Spleen (tissue), 11 donors: Measurements from ENCODE around the gene ISG20. TPM values are rescaled to one million over a fixed set of nuclear protein-coding genes. Genes with fewer than 3 reads are reported as not detected.

Experiments
- DNase-seq: peaks from one replicate; pipeline ENCODE4 v3.0.0-alpha.2; 2020
- H3K27ac ChIP-seq, 8 donors: fragments of 200-600 bp; sonication (generic) in 7 of 8; 1 replicate in 4 of 8; 2 replicates in 4 of 8; pipeline versions ENCODE4 v1.5.0 to v1.8.0; 2016 to 2021; ENCODE audit warnings: inconsistent platforms in 4 of 8, mild to moderate bottlenecking in 4 of 8, moderate library complexity in 1 of 8
- H3K27me3 ChIP-seq, 7 donors: fragments of 200-600 bp; sonication (generic) in 6 of 7; replicated peaks in 1 of 7; 1 replicate in 4 of 7; 2 replicates in 3 of 7; pipeline versions ENCODE4 v1.5.0 to v1.8.0; 2016 to 2021; ENCODE audit warnings: inconsistent platforms in 3 of 7, mild to moderate bottlenecking in 1 of 7
- H3K36me3 ChIP-seq, 6 donors: fragments of 200-600 bp; sonication (generic) in 5 of 6; 1 replicate in 4 of 6; 2 replicates in 2 of 6; pipeline versions ENCODE4 v1.5.0 to v1.8.0; 2016 to 2021; ENCODE audit warnings: inconsistent platforms in 2 of 6
- H3K4me1 ChIP-seq, 6 donors: fragments of 200-600 bp; sonication (generic) in 5 of 6; 1 replicate in 3 of 6; 2 replicates in 3 of 6; pipeline versions ENCODE4 v1.5.0 to v1.8.0; 2016 to 2021; ENCODE audit warnings: inconsistent platforms in 3 of 6
- H3K4me3 ChIP-seq, 8 donors: fragments of 200-600 bp; sonication (generic) in 7 of 8; 1 replicate in 4 of 8; 2 replicates in 4 of 8; pipeline versions ENCODE4 v1.5.0 to v1.8.0; 2016 to 2021; ENCODE audit warnings: inconsistent platforms in 4 of 8, mild to moderate bottlenecking in 4 of 8, moderate library complexity in 2 of 8
- H3K9me3 ChIP-seq, 8 donors: fragments of 200-600 bp; sonication (generic) in 7 of 8; 1 replicate in 4 of 8; 2 replicates in 4 of 8; pipeline versions ENCODE4 v1.5.0 to v1.8.0; 2016 to 2021; ENCODE audit warnings: inconsistent platforms in 4 of 8
- CTCF ChIP-seq, 11 experiments: fragments of 200-600 bp in 7 of 11; fragments of 450-650 bp in 4 of 11; sonication (generic) in 4 of 11; IDR thresholded peaks in 8 of 11; conservative IDR thresholded peaks in 3 of 11; 1 replicate in 7 of 11; 2 replicates in 4 of 11; pipeline versions ENCODE4 v1.4.0 to v1.8.0; 2016 to 2021; ENCODE audit warnings: antibody characterized with exemption in 11 of 11, inconsistent platforms in 4 of 11, mild to moderate bottlenecking in 1 of 11
- POLR2A ChIP-seq, 3 donors: fragments of 450-650 bp; IDR thresholded peaks; one replicate each; pipeline ENCODE4 v1.5.1; 2017; ENCODE audit warnings: antibody characterized with exemption in 3 of 3, mild to moderate bottlenecking in 1 of 3
- POLR2AphosphoS5 ChIP-seq, 3 donors: sonication (generic); formaldehyde crosslinking; IDR thresholded peaks; one replicate each; pipeline ENCODE4 v1.5.1; 2017; ENCODE audit warnings: antibody characterized with exemption in 3 of 3
- WGBS, 5 donors: extraction: QIAGEN DNeasy Blood & Tissue Kit in 3 of 5; methylation state at CpG; one replicate each; pipeline versions ENCODE4 v1.1.5 to v1.1.7; 2013 to 2018; 5-methylcytosine and 5-hydroxymethylcytosine counted together
- intact Hi-C: fragments of 100-400 bp; cut with DNase I; formaldehyde crosslinking; loops from one replicate; pipeline ENCODE4 v1.15.0; 2023; ENCODE audit warnings: low total_unique reads
- microRNA-seq, 3 donors: library from miRNA; unstranded; fragments of <30 nt; microRNA quantifications; one replicate each; pipeline versions ENCODE4 to v1.1.0, GENCODE V29; 2019 to 2020
- polyA plus RNA-seq, 3 donors: library from polyadenylated mRNA; stranded (reverse); fragments of 200-250 nt; gene quantifications; one replicate each; pipeline ENCODE4 v1.2.1, GENCODE V29; 2013
- small RNA-seq, 4 donors: library from RNA; depleted of rRNA; stranded (forward); fragments of <200 nt; gene quantifications; one replicate each; pipeline ENCODE3, GENCODE V24; 2016
- total RNA-seq, 7 donors: library from RNA; depleted of rRNA in 3 of 7; stranded (reverse); fragments of >200 nt in 3 of 7; fragmentation: NEBNext Ultra II Directional in 4 of 7; extraction: Animal tissue kit (Norgen Biotek cat#: 25700) in 4 of 7; gene quantifications; one replicate each; pipeline versions ENCODE4 v1.1.0 to v1.2.1, GENCODE V29; 2016 to 2021
- donor health status: healthy with polysubstance abuse.
- donor health status: DM: no; HTN: no; CAD: no; lungs with moderate emphysema.
- donor health status: DM: no; HTN: no; CAD: no.
- donor health status: Bipolar disorder and iron deficiency.
- donor health status: healthy.
- donor health status: DM: no; HTN: no; CAD: no.
- donor health status: DM: yes; HTN: yes; CAD: no.

ISG20 gene
- total and polyA plus RNA-seq, 10 donors = 70.5 to 365 (median 142) TPM

GRCh38 chr15:88703533-88703932 is 64.7 kb downstream of the ISG20 start:
- Histone ChIP-seq H3K36me3 (no peaks in the 10 kb centered on the region), H3K27me3 (peaks cover 0 to 52% (median 3%) of the 10 kb centered on the region in 7 donors)
- intact Hi-C loops = no loop called here

GRCh38 chr15:88704791-88705768 is 66.3 kb downstream of the ISG20 start:
- intact Hi-C loops = no loop called here
- H3K9me3 ChIP-seq = no peaks in the 10 kb centered on the region
- WGBS, 5 donors = 5 to 11% (median 5%) methylated on average over 48 to 60 of the region's 60 CpGs
- H3K4me3 ChIP-seq = peak overlapping the region; percentile 17 to 67 (median 39)
- TF ChIP-seq POLR2AphosphoS5 (IDR thresholded peaks at IDR 0.05) (peak in 1 of 3 donors; percentile 23), CTCF (IDR thresholded peaks at IDR 0.05 in 8 of 11, conservative IDR thresholded peaks at IDR 0.05 in 3 of 11) (no peak), POLR2A (IDR thresholded peaks at IDR 0.05) (no peak)
- peaks cover 0 to 56% (median 3%) of the 10 kb centered on the region in 7 donors for H3K27me3 ChIP-seq
- H3K27ac ChIP-seq = peak overlapping the region in 4 of 8 donors; percentile 7 to 44 (median 39)
- no peak for DNase-seq
- peaks cover 4 to 20% (median 17%) of the 10 kb centered on the region in 6 donors for H3K4me1 ChIP-seq
- H3K36me3 ChIP-seq = no peaks in the 10 kb centered on the region

More at GRCh38 chr15:88703533-88703932, 64.7 kb downstream of the ISG20 start:
- TF ChIP-seq POLR2AphosphoS5 (IDR thresholded peaks at IDR 0.05) (no peak), POLR2A (IDR thresholded peaks at IDR 0.05) (no peak), CTCF (IDR thresholded peaks at IDR 0.05 in 8 of 11, conservative IDR thresholded peaks at IDR 0.05 in 3 of 11) (no peak)
- no peak overlapping the region for H3K4me3 ChIP-seq
- H3K9me3 ChIP-seq = no peaks in the 10 kb centered on the region
- peaks cover under 1 to 20% (median 14%) of the 10 kb centered on the region in 6 donors for H3K4me1 ChIP-seq
- no peak for DNase-seq
- 89 to 96% (median 94%) methylated on average over 5 of the region's 5 CpGs for WGBS, 5 donors
- no peak overlapping the region for H3K27ac ChIP-seq

- DNase-seq = no peak
- H3K36me3 ChIP-seq = no peaks in the 10 kb centered on the region
- H3K9me3 ChIP-seq = no peaks in the 10 kb centered on the region
- peaks cover 0 to 59% (median 3%) of the 10 kb centered on the region in 7 donors for H3K27me3 ChIP-seq
- WGBS, 5 donors = 81 to 89% (median 85%) methylated on average over 11 of the region's 11 CpGs
- no peak for TF ChIP-seq POLR2A (IDR thresholded peaks at IDR 0.05)
- no peak for TF ChIP-seq POLR2AphosphoS5 (IDR thresholded peaks at IDR 0.05)
- TF ChIP-seq CTCF (IDR thresholded peaks at IDR 0.05 in 8 of 11, conservative IDR thresholded peaks at IDR 0.05 in 3 of 11) = no peak
- peaks cover 4 to 20% (median 17%) of the 10 kb centered on the region in 6 donors for H3K4me1 ChIP-seq
- peak overlapping the region in 6 of 8 donors; percentile 35 to 67 (median 40) for H3K4me3 ChIP-seq
- H3K27ac ChIP-seq = peak overlapping the region in 2 of 8 donors; percentile 7 to 40
- intact Hi-C loops = no loop called here
These were observed 67.0 kb downstream of the ISG20 start for GRCh38 chr15:88705769-88706165.

Small RNA genes lying within 50 kb of the gene (microRNA-seq; reads per million reads assigned to microRNA genes)
- gene MIR1179 (1.8 to 7.1 (median 2.8) reads per million in 3 donors), gene MIR3529 (0 reads per million in 3 donors), gene MIR7-2 (0 reads per million in 3 donors)

Small RNA genes lying within 50 kb of the gene (small RNA-seq; reads per million reads assigned to genes)
- 0 to 0.21 (median 0) reads per million in 4 donors for gene MIR1179
- 0 reads per million in 4 donors for gene MIR7-2

Other genes with a start within 250 kb of the ISG20 start
- 10 to 100 TPM; 16.2 to 21.4 (median 19.5) TPM for gene MRPL46, start 171.6 kb upstream of the ISG20 start, total RNA-seq
- 10 to 100 TPM; 23.1 to 37.3 (median 29.2) TPM for gene MRPL46, start 171.6 kb upstream of the ISG20 start, polyA plus RNA-seq
- gene MRPS11, start 171.3 kb upstream of the ISG20 start, total RNA-seq = 10 to 100 TPM; 24.6 to 38.0 (median 31.5) TPM
- gene MRPS11, start 171.3 kb upstream of the ISG20 start, polyA plus RNA-seq = 10 to 100 TPM; 39.6 to 42.2 (median 40.1) TPM
- 10 to 100 TPM in 1 of 7 donors, 1 to 10 TPM in 6; 5.1 to 11.5 (median 9.2) TPM for gene DET1, start 92.3 kb upstream of the ISG20 start, total RNA-seq
- gene DET1, start 92.3 kb upstream of the ISG20 start, polyA plus RNA-seq = 1 to 10 TPM; 1.3 to 2.8 (median 2.7) TPM
- gene AEN, start 17.7 kb upstream of the ISG20 start, total RNA-seq = 10 to 100 TPM; 20.3 to 40.3 (median 29.5) TPM
- 10 to 100 TPM; 12.9 to 18.6 (median 14.6) TPM for gene AEN, start 17.7 kb upstream of the ISG20 start, polyA plus RNA-seq
- 1 to 10 TPM in 3 of 7 donors, under 1 TPM in 4; 0.09 to 2.1 (median 0.98) TPM for gene ACAN, start 164.4 kb downstream of the ISG20 start, total RNA-seq
- gene ACAN, start 164.4 kb downstream of the ISG20 start, polyA plus RNA-seq = under 1 TPM; 0.20 to 0.42 (median 0.20) TPM